Measurements from ENCODE around the gene TFDP1.
"Not testable (repeated sequence)": the region's sequence is repeated elsewhere in the genome, so short reads cannot be mapped to it uniquely, and the experiment has no call there.

Gene TFDP1

GRCh38 chr13:113558461-113558860, 26.1 kb upstream of the TFDP1 start:
- Histone ChIP-seq H3K27ac (ENCODE audit: insufficient read depth, low read length, poor library complexity, severe bottlenecking) (no peak overlapping the region), H3K4me3 (ENCODE audit: insufficient read depth, low read depth, low read length, poor library complexity, severe bottlenecking) (no peak overlapping the region), H3K27me3 (replicated peaks; ENCODE audit: control insufficient read depth, insufficient read depth, low read length, poor library complexity, severe bottlenecking) (no peaks in the 10 kb centered on the region), H3K4me1 (ENCODE audit: control insufficient read depth, insufficient read depth, low read length, poor library complexity, severe bottlenecking) (no peaks in the 10 kb centered on the region), H3K36me3 (ENCODE audit: control insufficient read depth, insufficient read depth, low read length) (no peaks in the 10 kb centered on the region), H3K9me3 (ENCODE audit: control insufficient read depth, low read length) (no peaks in the 10 kb centered on the region)
- DNase-seq = no peak

GRCh38 chr13:113559061-113559460, 25.5 kb upstream of the TFDP1 start:
- DNase-seq = no peak
- no peaks in the 10 kb centered on the region for H3K4me1 ChIP-seq (ENCODE audit: control insufficient read depth, insufficient read depth, low read length, poor library complexity, severe bottlenecking)

GRCh38 chr13:113559901-113560644, 24.5 kb upstream of the TFDP1 start:
- H3K9me3 ChIP-seq (ENCODE audit: control insufficient read depth, low read length) = no peaks in the 10 kb centered on the region
- no peak overlapping the region for H3K27ac ChIP-seq (ENCODE audit: insufficient read depth, low read length, poor library complexity, severe bottlenecking)
- H3K4me3 ChIP-seq (ENCODE audit: insufficient read depth, low read depth, low read length, poor library complexity, severe bottlenecking) = no peak overlapping the region
- H3K27me3 ChIP-seq (replicated peaks; ENCODE audit: control insufficient read depth, insufficient read depth, low read length, poor library complexity, severe bottlenecking) = no peaks in the 10 kb centered on the region
- H3K36me3 ChIP-seq (ENCODE audit: control insufficient read depth, insufficient read depth, low read length) = no peaks in the 10 kb centered on the region
- H3K4me1 ChIP-seq (ENCODE audit: control insufficient read depth, insufficient read depth, low read length, poor library complexity, severe bottlenecking) = no peaks in the 10 kb centered on the region
- DNase-seq = no peak

More at GRCh38 chr13:113559061-113559460, 25.5 kb upstream of the TFDP1 start:
- Histone ChIP-seq H3K36me3 (ENCODE audit: control insufficient read depth, insufficient read depth, low read length) (no peaks in the 10 kb centered on the region), H3K4me3 (ENCODE audit: insufficient read depth, low read depth, low read length, poor library complexity, severe bottlenecking) (no peak overlapping the region), H3K27ac (ENCODE audit: insufficient read depth, low read length, poor library complexity, severe bottlenecking) (no peak overlapping the region), H3K9me3 (ENCODE audit: control insufficient read depth, low read length) (no peaks in the 10 kb centered on the region), H3K27me3 (replicated peaks; ENCODE audit: control insufficient read depth, insufficient read depth, low read length, poor library complexity, severe bottlenecking) (no peaks in the 10 kb centered on the region)

GRCh38 chr13:113560645-113561416, 23.7 kb upstream of the TFDP1 start:
- H3K4me3 ChIP-seq (ENCODE audit: insufficient read depth, low read depth, low read length, poor library complexity, severe bottlenecking) = no peak overlapping the region
- H3K4me1 ChIP-seq (ENCODE audit: control insufficient read depth, insufficient read depth, low read length, poor library complexity, severe bottlenecking) = no peaks in the 10 kb centered on the region
- no peaks in the 10 kb centered on the region for H3K36me3 ChIP-seq (ENCODE audit: control insufficient read depth, insufficient read depth, low read length)
- no peak overlapping the region for H3K27ac ChIP-seq (ENCODE audit: insufficient read depth, low read length, poor library complexity, severe bottlenecking)
- H3K27me3 ChIP-seq (replicated peaks; ENCODE audit: control insufficient read depth, insufficient read depth, low read length, poor library complexity, severe bottlenecking) = no peaks in the 10 kb centered on the region
- no peak for DNase-seq
- H3K9me3 ChIP-seq (ENCODE audit: control insufficient read depth, low read length) = no peaks in the 10 kb centered on the region

- Histone ChIP-seq H3K36me3 (ENCODE audit: control insufficient read depth, insufficient read depth, low read length) (no peaks in the 10 kb centered on the region), H3K27ac (ENCODE audit: insufficient read depth, low read length, poor library complexity, severe bottlenecking) (no peak overlapping the region), H3K4me1 (ENCODE audit: control insufficient read depth, insufficient read depth, low read length, poor library complexity, severe bottlenecking) (no peaks in the 10 kb centered on the region), H3K4me3 (ENCODE audit: insufficient read depth, low read depth, low read length, poor library complexity, severe bottlenecking) (no peak overlapping the region), H3K9me3 (ENCODE audit: control insufficient read depth, low read length) (no peaks in the 10 kb centered on the region), H3K27me3 (replicated peaks; ENCODE audit: control insufficient read depth, insufficient read depth, low read length, poor library complexity, severe bottlenecking) (no peaks in the 10 kb centered on the region)
- DNase-seq = no peak
Observed at GRCh38 chr13:113561417-113562084, 23.0 kb upstream of the TFDP1 start.

GRCh38 chr13:113562085-113562749, 22.3 kb upstream of the TFDP1 start:
- no peaks in the 10 kb centered on the region for H3K4me1 ChIP-seq (ENCODE audit: control insufficient read depth, insufficient read depth, low read length, poor library complexity, severe bottlenecking)
- H3K4me3 ChIP-seq (ENCODE audit: insufficient read depth, low read depth, low read length, poor library complexity, severe bottlenecking) = no peak overlapping the region
- no peaks in the 10 kb centered on the region for H3K27me3 ChIP-seq (replicated peaks; ENCODE audit: control insufficient read depth, insufficient read depth, low read length, poor library complexity, severe bottlenecking)
- no peak overlapping the region for H3K27ac ChIP-seq (ENCODE audit: insufficient read depth, low read length, poor library complexity, severe bottlenecking)
- H3K36me3 ChIP-seq (ENCODE audit: control insufficient read depth, insufficient read depth, low read length) = no peaks in the 10 kb centered on the region
- no peaks in the 10 kb centered on the region for H3K9me3 ChIP-seq (ENCODE audit: control insufficient read depth, low read length)
- DNase-seq = no peak

GRCh38 chr13:113562844-113563243, 21.7 kb upstream of the TFDP1 start:
- no peaks in the 10 kb centered on the region for H3K27me3 ChIP-seq (replicated peaks; ENCODE audit: control insufficient read depth, insufficient read depth, low read length, poor library complexity, severe bottlenecking)
- H3K9me3 ChIP-seq (ENCODE audit: control insufficient read depth, low read length) = no peaks in the 10 kb centered on the region
- no peaks in the 10 kb centered on the region for H3K4me1 ChIP-seq (ENCODE audit: control insufficient read depth, insufficient read depth, low read length, poor library complexity, severe bottlenecking)
- H3K4me3 ChIP-seq (ENCODE audit: insufficient read depth, low read depth, low read length, poor library complexity, severe bottlenecking) = no peak overlapping the region
- H3K36me3 ChIP-seq (ENCODE audit: control insufficient read depth, insufficient read depth, low read length) = no peaks in the 10 kb centered on the region
- H3K27ac ChIP-seq (ENCODE audit: insufficient read depth, low read length, poor library complexity, severe bottlenecking) = no peak overlapping the region
- no peak for DNase-seq

- not testable (repeated sequence) for H3K36me3 ChIP-seq (ENCODE audit: control insufficient read depth, insufficient read depth, low read length); H3K27me3 ChIP-seq (replicated peaks; ENCODE audit: control insufficient read depth, insufficient read depth, low read length, poor library complexity, severe bottlenecking)
Observed at GRCh38 chr13:113563511-113563910, 21.0 kb upstream of the TFDP1 start.

GRCh38 chr13:113564331-113565023, 20.1 kb upstream of the TFDP1 start:
- Histone ChIP-seq H3K27ac (ENCODE audit: insufficient read depth, low read length, poor library complexity, severe bottlenecking) (no peak overlapping the region), H3K4me1 (ENCODE audit: control insufficient read depth, insufficient read depth, low read length, poor library complexity, severe bottlenecking) (no peaks in the 10 kb centered on the region), H3K4me3 (ENCODE audit: insufficient read depth, low read depth, low read length, poor library complexity, severe bottlenecking) (no peak overlapping the region), H3K27me3 (replicated peaks; ENCODE audit: control insufficient read depth, insufficient read depth, low read length, poor library complexity, severe bottlenecking) (no peaks in the 10 kb centered on the region), H3K9me3 (ENCODE audit: control insufficient read depth, low read length) (no peaks in the 10 kb centered on the region), H3K36me3 (ENCODE audit: control insufficient read depth, insufficient read depth, low read length) (no peaks in the 10 kb centered on the region)
- DNase-seq = no peak

More at GRCh38 chr13:113563511-113563910, 21.0 kb upstream of the TFDP1 start:
- not testable (repeated sequence) for H3K27ac ChIP-seq (ENCODE audit: insufficient read depth, low read length, poor library complexity, severe bottlenecking); H3K4me1 ChIP-seq (ENCODE audit: control insufficient read depth, insufficient read depth, low read length, poor library complexity, severe bottlenecking); H3K9me3 ChIP-seq (ENCODE audit: control insufficient read depth, low read length); DNase-seq; H3K4me3 ChIP-seq (ENCODE audit: insufficient read depth, low read depth, low read length, poor library complexity, severe bottlenecking)
